ENCODE results near the gene LYRM1.

- TF ChIP-seq POLR2A (IDR thresholded peaks at IDR 0.05), result no peak
- TF ChIP-seq CTCF (IDR thresholded peaks at IDR 0.05), result no peak
Observed at GRCh38 chr16:20887207-20887606, 13.4 kb upstream of the LYRM1 start.

All from tibial nerve (tissue), 3 donors.